ENCODE data around the gene DLGAP3.

DNA sequence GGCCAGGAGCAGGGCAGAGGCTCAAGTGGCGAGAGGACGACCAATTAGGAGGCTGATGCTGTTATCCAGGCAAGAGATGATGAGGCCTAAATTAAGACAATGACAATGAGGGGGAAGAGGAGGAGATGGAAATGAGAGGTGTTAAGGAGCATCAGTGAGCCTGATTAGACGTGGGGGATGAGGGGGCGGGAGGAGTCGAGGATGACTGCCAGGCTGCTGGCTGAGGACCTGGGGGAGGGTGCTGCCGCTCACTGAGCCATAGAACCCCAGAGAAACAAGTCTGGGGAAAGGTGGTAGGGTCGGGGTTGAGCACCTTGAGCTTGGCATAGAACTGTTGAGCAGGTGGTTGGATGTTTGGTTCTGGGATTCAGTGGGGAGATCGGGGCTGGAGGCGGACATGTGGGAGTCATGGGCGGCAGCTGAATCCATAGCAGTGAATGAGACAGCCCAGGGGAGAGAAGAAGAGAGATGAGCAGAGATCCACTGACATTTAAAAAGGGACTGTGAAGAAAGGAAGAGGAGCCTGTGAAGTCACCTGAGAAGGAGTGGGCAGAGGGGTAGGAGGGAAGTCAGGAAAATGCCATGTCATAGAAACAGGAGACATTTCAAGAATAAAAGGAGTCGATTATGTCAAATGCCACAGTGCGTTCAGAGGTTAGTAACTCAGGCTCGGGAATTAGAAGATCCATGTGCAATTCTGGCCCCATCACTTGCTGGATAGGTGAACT lies 28.5 kb downstream of the DLGAP3 start:
- no peak for TF ChIP-seq ZNF354B (CRISPR knock-in tag; IDR thresholded peaks at IDR 0.05)
- TF ChIP-seq ZNF558 (CRISPR knock-in tag; IDR thresholded peaks at IDR 0.05; ENCODE audit: borderline replicate concordance), result no peak
- no peak for TF ChIP-seq ASH2L (IDR thresholded peaks at IDR 0.05; ENCODE audit: insufficient read length, low read depth, low read length)
- no peak for TF ChIP-seq CC2D1A (CRISPR knock-in tag; IDR thresholded peaks at IDR 0.05)
- TF ChIP-seq, protein P1, sequence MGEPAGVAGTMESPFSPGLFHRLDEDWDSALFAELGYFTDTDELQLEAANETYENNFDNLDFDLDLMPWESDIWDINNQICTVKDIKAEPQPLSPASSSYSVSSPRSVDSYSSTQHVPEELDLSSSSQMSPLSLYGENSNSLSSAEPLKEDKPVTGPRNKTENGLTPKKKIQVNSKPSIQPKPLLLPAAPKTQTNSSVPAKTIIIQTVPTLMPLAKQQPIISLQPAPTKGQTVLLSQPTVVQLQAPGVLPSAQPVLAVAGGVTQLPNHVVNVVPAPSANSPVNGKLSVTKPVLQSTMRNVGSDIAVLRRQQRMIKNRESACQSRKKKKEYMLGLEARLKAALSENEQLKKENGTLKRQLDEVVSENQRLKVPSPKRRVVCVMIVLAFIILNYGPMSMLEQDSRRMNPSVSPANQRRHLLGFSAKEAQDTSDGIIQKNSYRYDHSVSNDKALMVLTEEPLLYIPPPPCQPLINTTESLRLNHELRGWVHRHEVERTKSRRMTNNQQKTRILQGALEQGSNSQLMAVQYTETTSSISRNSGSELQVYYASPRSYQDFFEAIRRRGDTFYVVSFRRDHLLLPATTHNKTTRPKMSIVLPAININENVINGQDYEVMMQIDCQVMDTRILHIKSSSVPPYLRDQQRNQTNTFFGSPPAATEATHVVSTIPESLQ (CRISPR knock-in tag; conservative IDR thresholded peaks at IDR 0.05), result no peak
- no peak for TF ChIP-seq TAF1 (CRISPR knock-in tag; IDR thresholded peaks at IDR 0.05)
- TF ChIP-seq, protein P2, sequence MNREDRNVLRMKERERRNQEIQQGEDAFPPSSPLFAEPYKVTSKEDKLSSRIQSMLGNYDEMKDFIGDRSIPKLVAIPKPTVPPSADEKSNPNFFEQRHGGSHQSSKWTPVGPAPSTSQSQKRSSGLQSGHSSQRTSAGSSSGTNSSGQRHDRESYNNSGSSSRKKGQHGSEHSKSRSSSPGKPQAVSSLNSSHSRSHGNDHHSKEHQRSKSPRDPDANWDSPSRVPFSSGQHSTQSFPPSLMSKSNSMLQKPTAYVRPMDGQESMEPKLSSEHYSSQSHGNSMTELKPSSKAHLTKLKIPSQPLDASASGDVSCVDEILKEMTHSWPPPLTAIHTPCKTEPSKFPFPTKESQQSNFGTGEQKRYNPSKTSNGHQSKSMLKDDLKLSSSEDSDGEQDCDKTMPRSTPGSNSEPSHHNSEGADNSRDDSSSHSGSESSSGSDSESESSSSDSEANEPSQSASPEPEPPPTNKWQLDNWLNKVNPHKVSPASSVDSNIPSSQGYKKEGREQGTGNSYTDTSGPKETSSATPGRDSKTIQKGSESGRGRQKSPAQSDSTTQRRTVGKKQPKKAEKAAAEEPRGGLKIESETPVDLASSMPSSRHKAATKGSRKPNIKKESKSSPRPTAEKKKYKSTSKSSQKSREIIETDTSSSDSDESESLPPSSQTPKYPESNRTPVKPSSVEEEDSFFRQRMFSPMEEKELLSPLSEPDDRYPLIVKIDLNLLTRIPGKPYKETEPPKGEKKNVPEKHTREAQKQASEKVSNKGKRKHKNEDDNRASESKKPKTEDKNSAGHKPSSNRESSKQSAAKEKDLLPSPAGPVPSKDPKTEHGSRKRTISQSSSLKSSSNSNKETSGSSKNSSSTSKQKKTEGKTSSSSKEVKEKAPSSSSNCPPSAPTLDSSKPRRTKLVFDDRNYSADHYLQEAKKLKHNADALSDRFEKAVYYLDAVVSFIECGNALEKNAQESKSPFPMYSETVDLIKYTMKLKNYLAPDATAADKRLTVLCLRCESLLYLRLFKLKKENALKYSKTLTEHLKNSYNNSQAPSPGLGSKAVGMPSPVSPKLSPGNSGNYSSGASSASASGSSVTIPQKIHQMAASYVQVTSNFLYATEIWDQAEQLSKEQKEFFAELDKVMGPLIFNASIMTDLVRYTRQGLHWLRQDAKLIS (CRISPR knock-in tag; IDR thresholded peaks at IDR 0.05), result no peak
- TF ChIP-seq MTF1 (CRISPR knock-in tag; IDR thresholded peaks at IDR 0.05), result no peak
- TF ChIP-seq U2AF1 (optimal IDR thresholded peaks at IDR 0.05; ENCODE audit: low read depth, low read length), result no peak
- no peak for TF ChIP-seq RFX5 (IDR thresholded peaks at IDR 0.05; ENCODE audit: low read depth, low read length)
- TF ChIP-seq, protein P3, sequence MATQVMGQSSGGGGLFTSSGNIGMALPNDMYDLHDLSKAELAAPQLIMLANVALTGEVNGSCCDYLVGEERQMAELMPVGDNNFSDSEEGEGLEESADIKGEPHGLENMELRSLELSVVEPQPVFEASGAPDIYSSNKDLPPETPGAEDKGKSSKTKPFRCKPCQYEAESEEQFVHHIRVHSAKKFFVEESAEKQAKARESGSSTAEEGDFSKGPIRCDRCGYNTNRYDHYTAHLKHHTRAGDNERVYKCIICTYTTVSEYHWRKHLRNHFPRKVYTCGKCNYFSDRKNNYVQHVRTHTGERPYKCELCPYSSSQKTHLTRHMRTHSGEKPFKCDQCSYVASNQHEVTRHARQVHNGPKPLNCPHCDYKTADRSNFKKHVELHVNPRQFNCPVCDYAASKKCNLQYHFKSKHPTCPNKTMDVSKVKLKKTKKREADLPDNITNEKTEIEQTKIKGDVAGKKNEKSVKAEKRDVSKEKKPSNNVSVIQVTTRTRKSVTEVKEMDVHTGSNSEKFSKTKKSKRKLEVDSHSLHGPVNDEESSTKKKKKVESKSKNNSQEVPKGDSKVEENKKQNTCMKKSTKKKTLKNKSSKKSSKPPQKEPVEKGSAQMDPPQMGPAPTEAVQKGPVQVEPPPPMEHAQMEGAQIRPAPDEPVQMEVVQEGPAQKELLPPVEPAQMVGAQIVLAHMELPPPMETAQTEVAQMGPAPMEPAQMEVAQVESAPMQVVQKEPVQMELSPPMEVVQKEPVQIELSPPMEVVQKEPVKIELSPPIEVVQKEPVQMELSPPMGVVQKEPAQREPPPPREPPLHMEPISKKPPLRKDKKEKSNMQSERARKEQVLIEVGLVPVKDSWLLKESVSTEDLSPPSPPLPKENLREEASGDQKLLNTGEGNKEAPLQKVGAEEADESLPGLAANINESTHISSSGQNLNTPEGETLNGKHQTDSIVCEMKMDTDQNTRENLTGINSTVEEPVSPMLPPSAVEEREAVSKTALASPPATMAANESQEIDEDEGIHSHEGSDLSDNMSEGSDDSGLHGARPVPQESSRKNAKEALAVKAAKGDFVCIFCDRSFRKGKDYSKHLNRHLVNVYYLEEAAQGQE (IDR thresholded peaks at IDR 0.05; ENCODE audit: borderline replicate concordance in 1 of 2, low read depth in 1 of 2, low read length in 2 of 2), result no peak
- no peak for TF ChIP-seq ZFY (CRISPR knock-in tag; IDR thresholded peaks at IDR 0.05)

Measured in HepG2 (cell line).